Adrenal gland (tissue), 5 donors: ENCODE data around the gene SPR.

Source experiments
- CTCF ChIP-seq, 6 experiments: fragments of 450-650 bp in 4 of 6; fragments of 200-600 bp in 2 of 6; sonication (generic) in 1 of 6; IDR thresholded peaks; 1 replicate in 5 of 6; 2 replicates in 1 of 6; pipeline versions ENCODE4 v1.5.1 to v1.8.0; 2016 to 2021; ENCODE audit warnings: antibody characterized with exemption in 6 of 6, mild to moderate bottlenecking in 2 of 6, moderate library complexity in 1 of 6
- POLR2A ChIP-seq, 2 donors: fragments of 450-650 bp; IDR thresholded peaks; one replicate each; pipeline ENCODE4 v1.6.1; 2017; ENCODE audit warnings: antibody characterized with exemption in 2 of 2, mild to moderate bottlenecking in 2 of 2, moderate library complexity in 1 of 2
- donor health status: DM: no; HTN: no; CAD: no.

GRCh38 chr2:72926811-72927465 lies 39.7 kb downstream of the SPR start:
- TF ChIP-seq POLR2A (IDR thresholded peaks at IDR 0.05) (no peak), CTCF (IDR thresholded peaks at IDR 0.05) (no peak)
